H9 (cell line): ENCODE data around the gene FARSA. TPM values are rescaled to one million over a fixed set of nuclear protein-coding genes. Genes with fewer than 3 reads are reported as not detected.

Source experiments
- DNase-seq: peaks from one replicate; pipeline ENCODE4 v3.0.0-alpha.2; 2017
- H2AFZ ChIP-seq: one replicate; pipeline ENCODE4 v1.6.1; 2013; ENCODE audit warnings: mild to moderate bottlenecking, low read length, control low read depth, moderate library complexity
- H2AK5ac ChIP-seq: 2 replicates; pipeline ENCODE4 v1.6.1; 2013; ENCODE audit warnings: low read length, control low read depth, mixed read lengths; ENCODE audit not compliant: insufficient read length
- H2BK120ac ChIP-seq: one replicate; pipeline ENCODE4 v1.6.1; 2013; ENCODE audit warnings: low read depth, mild to moderate bottlenecking, low read length, control low read depth, inconsistent platforms; ENCODE audit not compliant: poor library complexity, severe bottlenecking
- H2BK12ac ChIP-seq: 2 replicates; pipeline ENCODE4 v1.6.1; 2013; ENCODE audit warnings: low read length, control low read depth, mixed read lengths, low read depth; ENCODE audit not compliant: insufficient read length
- H2BK15ac ChIP-seq: 2 replicates; pipeline ENCODE4 v1.6.1; 2013; ENCODE audit warnings: low read depth, low read length, control low read depth
- H2BK20ac ChIP-seq: one replicate; pipeline ENCODE4 v1.6.1; 2013; ENCODE audit warnings: low read depth, mild to moderate bottlenecking, low read length, control low read depth, inconsistent platforms; ENCODE audit not compliant: poor library complexity, severe bottlenecking
- H2BK5ac ChIP-seq: 2 replicates; pipeline ENCODE4 v1.6.1; 2013; ENCODE audit warnings: low read length, control low read depth, mixed read lengths; ENCODE audit not compliant: insufficient read length
- H3K14ac ChIP-seq: 2 replicates; pipeline ENCODE4 v1.6.1; 2013; ENCODE audit warnings: low read length, control low read depth; ENCODE audit not compliant: insufficient read depth
- H3K18ac ChIP-seq: 2 replicates; pipeline ENCODE4 v1.6.1; 2013; ENCODE audit warnings: low read depth, mild to moderate bottlenecking, mixed read lengths, low read length, control low read depth; ENCODE audit not compliant: insufficient read length
- H3K23ac ChIP-seq: 2 replicates; pipeline ENCODE4 v1.6.1; 2013; ENCODE audit warnings: low read length, control low read depth, mixed read lengths, low read depth; ENCODE audit not compliant: insufficient read length
- H3K23me2 ChIP-seq: 2 replicates; pipeline ENCODE4 v1.6.1; 2013; ENCODE audit warnings: low read depth, mild to moderate bottlenecking, mixed read lengths, low read length, control low read depth; ENCODE audit not compliant: insufficient read length, poor library complexity, severe bottlenecking
- H3K27ac ChIP-seq: 2 replicates; pipeline ENCODE4 v1.5.1; 2013; ENCODE audit warnings: low read length, control low read depth, mixed read lengths, low read depth; ENCODE audit not compliant: insufficient read length
- H3K27me3 ChIP-seq: 2 replicates; pipeline ENCODE4 v1.6.1; 2013; ENCODE audit warnings: low read length, control low read depth, inconsistent platforms; ENCODE audit not compliant: insufficient read depth
- H3K4ac ChIP-seq: 2 replicates; pipeline ENCODE4 v1.6.1; 2013; ENCODE audit warnings: low read depth, mild to moderate bottlenecking, control low read depth, inconsistent platforms, low read length, moderate library complexity
- H3K4me1 ChIP-seq: 2 replicates; pipeline ENCODE4 v1.6.1; 2013; ENCODE audit warnings: low read length, control low read depth, inconsistent platforms; ENCODE audit not compliant: insufficient read depth
- H3K4me2 ChIP-seq: 2 replicates; pipeline ENCODE4 v1.6.1; 2013; ENCODE audit warnings: low read length, control low read depth, mixed read lengths; ENCODE audit not compliant: insufficient read length, insufficient read depth
- H3K56ac ChIP-seq: 2 replicates; pipeline ENCODE4 v1.6.1; 2013; ENCODE audit warnings: low read depth, mild to moderate bottlenecking, mixed read lengths, low read length, control low read depth; ENCODE audit not compliant: insufficient read length
- H3K79me1 ChIP-seq: 2 replicates; pipeline ENCODE4 v1.6.1; 2013; ENCODE audit warnings: low read depth, mild to moderate bottlenecking, moderate library complexity, low read length, control low read depth, inconsistent platforms; ENCODE audit not compliant: insufficient read depth, poor library complexity, severe bottlenecking
- H3K79me2 ChIP-seq: 2 replicates; pipeline ENCODE4 v1.6.1; 2013; ENCODE audit warnings: low read length, control low read depth, inconsistent platforms; ENCODE audit not compliant: insufficient read depth
- H3K9ac ChIP-seq: 2 replicates; pipeline ENCODE4 v1.6.1; 2013; ENCODE audit warnings: low read length, control low read depth, mixed read lengths; ENCODE audit not compliant: insufficient read length; ENCODE audit errors: extremely low read depth
- H3K9me3 ChIP-seq: one replicate; pipeline ENCODE4 v1.6.1; 2013; ENCODE audit warnings: low read depth, low read length, inconsistent platforms; ENCODE audit not compliant: control insufficient read depth
- H3T11ph ChIP-seq: one replicate; pipeline ENCODE4 v1.6.1; 2013; ENCODE audit warnings: mild to moderate bottlenecking, low read length, control low read depth, inconsistent platforms
- H4K20me1 ChIP-seq: one replicate; pipeline ENCODE4 v1.6.1; 2013; ENCODE audit not compliant: control insufficient read depth, insufficient read length, insufficient read depth
- H4K5ac ChIP-seq: 2 replicates; pipeline ENCODE4 v1.6.1; 2013; ENCODE audit warnings: low read depth, mild to moderate bottlenecking, mixed read lengths, low read length, control low read depth; ENCODE audit not compliant: insufficient read length
- H4K8ac ChIP-seq: replicated peaks from 2 replicates; pipeline ENCODE4 v1.6.1; 2013; ENCODE audit warnings: low read length, control low read depth, mixed read lengths, low read depth; ENCODE audit not compliant: insufficient read length
- H4K91ac ChIP-seq: 2 replicates; pipeline ENCODE4 v1.6.1; 2013; ENCODE audit warnings: low read depth, mild to moderate bottlenecking, moderate library complexity, mixed read lengths, low read length, control low read depth; ENCODE audit not compliant: insufficient read length
- H3K27ac Mint-ChIP-seq, 3 experiments: 2 replicates in 2 of 3; 3 replicates in 1 of 3; pipeline ENCODE4 v1.8.0; 2020 to 2021; ENCODE audit warnings: mixed read lengths in 3 of 3, mild to moderate bottlenecking in 1 of 3, moderate library complexity in 1 of 3
- H3K27me3 Mint-ChIP-seq: 2 replicates; pipeline ENCODE4 v1.8.0; 2021; ENCODE audit warnings: low read depth, mild to moderate bottlenecking, moderate library complexity, mixed read lengths
- H3K36me3 Mint-ChIP-seq, 3 experiments: 2 replicates in 2 of 3; 3 replicates in 1 of 3; pipeline ENCODE4 v1.8.0; 2020 to 2021; ENCODE audit warnings: low read depth in 3 of 3, mixed read lengths in 3 of 3; ENCODE audit not compliant: insufficient read depth in 1 of 3
- H3K4me1 Mint-ChIP-seq, 2 experiments: 2 replicates each; pipeline ENCODE4 v1.8.0; 2020; ENCODE audit warnings: mixed read lengths in 2 of 2
- H3K4me3 Mint-ChIP-seq, 2 experiments: 2 replicates in 1 of 2; 3 replicates in 1 of 2; pipeline ENCODE4 v1.8.0; 2020 to 2021; ENCODE audit warnings: mild to moderate bottlenecking in 2 of 2, mixed read lengths in 2 of 2, moderate library complexity in 1 of 2
- H3K9me3 Mint-ChIP-seq, 2 experiments: 2 replicates in 1 of 2; 3 replicates in 1 of 2; pipeline ENCODE4 v1.8.0; 2020; ENCODE audit warnings: mild to moderate bottlenecking in 2 of 2, mixed read lengths in 2 of 2, moderate library complexity in 1 of 2
- WGBS: extraction: QIAGEN DNeasy Blood & Tissue Kit; methylation state at CpG from one replicate; pipeline ENCODE4 v1.1.7; 2013; ENCODE audit warnings: missing lambda C conversion rate, low lambda C conversion rate, mixed read lengths; ENCODE audit not compliant: insufficient read length; ENCODE audit errors: extremely low coverage; 5-methylcytosine and 5-hydroxymethylcytosine counted together
- total RNA-seq: library from RNA; stranded (reverse); gene quantifications from 2 replicates; pipeline ENCODE4 v1.2.1, GENCODE V29; 2021
- TF ChIP-seq, protein P1 (sequence below): fragments of 200-600 bp; sonication (generic); conservative IDR thresholded peaks from 3 replicates; pipeline ENCODE4 v1.8.0; 2021; ENCODE audit warnings: antibody characterized with exemption, mild to moderate bottlenecking

The FARSA gene
- total RNA-seq, 1 experiment from 2014 or later = 110 TPM

- Histone ChIP-seq H2BK12ac (no peak overlapping the region), H3K27ac (no peak overlapping the region), H4K8ac (no peak overlapping the region), H4K5ac (no peak overlapping the region), H3K4me2 (no peak overlapping the region), H3K4me1 (no peaks in the 10 kb centered on the region; the same call in 1 of the 2 replicates), H4K20me1 (no peaks in the 10 kb centered on the region), H3K23me2 (peaks cover 7% of the 10 kb centered on the region), H3K56ac (no peak overlapping the region), H3K27me3 (no peaks in the 10 kb centered on the region), H3K9me3 (no peaks in the 10 kb centered on the region), H3K23ac (no peak overlapping the region), H4K91ac (no peak overlapping the region), H2BK20ac (no peak overlapping the region), H2BK120ac (no peak overlapping the region), H2AFZ (no peak overlapping the region), H2BK5ac (no peak overlapping the region), H3K79me2 (peaks cover 6% of the 10 kb centered on the region; the same call in 1 of the 2 replicates), H3K4ac (no peak overlapping the region), H2BK15ac (no peak overlapping the region), H3K18ac (no peak overlapping the region), H3K79me1 (peaks cover 6% of the 10 kb centered on the region), H3K14ac (no peak overlapping the region), H2AK5ac (no peak overlapping the region), H3K9ac (no peak overlapping the region), H3T11ph (no peak overlapping the region)
- TF ChIP-seq, protein P1, sequence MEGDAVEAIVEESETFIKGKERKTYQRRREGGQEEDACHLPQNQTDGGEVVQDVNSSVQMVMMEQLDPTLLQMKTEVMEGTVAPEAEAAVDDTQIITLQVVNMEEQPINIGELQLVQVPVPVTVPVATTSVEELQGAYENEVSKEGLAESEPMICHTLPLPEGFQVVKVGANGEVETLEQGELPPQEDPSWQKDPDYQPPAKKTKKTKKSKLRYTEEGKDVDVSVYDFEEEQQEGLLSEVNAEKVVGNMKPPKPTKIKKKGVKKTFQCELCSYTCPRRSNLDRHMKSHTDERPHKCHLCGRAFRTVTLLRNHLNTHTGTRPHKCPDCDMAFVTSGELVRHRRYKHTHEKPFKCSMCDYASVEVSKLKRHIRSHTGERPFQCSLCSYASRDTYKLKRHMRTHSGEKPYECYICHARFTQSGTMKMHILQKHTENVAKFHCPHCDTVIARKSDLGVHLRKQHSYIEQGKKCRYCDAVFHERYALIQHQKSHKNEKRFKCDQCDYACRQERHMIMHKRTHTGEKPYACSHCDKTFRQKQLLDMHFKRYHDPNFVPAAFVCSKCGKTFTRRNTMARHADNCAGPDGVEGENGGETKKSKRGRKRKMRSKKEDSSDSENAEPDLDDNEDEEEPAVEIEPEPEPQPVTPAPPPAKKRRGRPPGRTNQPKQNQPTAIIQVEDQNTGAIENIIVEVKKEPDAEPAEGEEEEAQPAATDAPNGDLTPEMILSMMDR = no peak
- H3K36me3 Mint-ChIP-seq = peaks cover 49 to 70% (median 61%) of the 10 kb centered on the region in 3 experiments
- H3K4me1 Mint-ChIP-seq = peaks cover 19 to 41% of the 10 kb centered on the region in 2 experiments
- no peaks in the 10 kb centered on the region; the same call in 1 of the 2 replicates for H3K27me3 Mint-ChIP-seq
- H3K27ac Mint-ChIP-seq = peak overlapping the region in 1 of 3 experiments; percentile 78; a peak in 1 of 7 replicates
- WGBS = no CpG with 5 or more reads among the region's 2 CpGs
- H3K9me3 Mint-ChIP-seq = peaks cover 0 to 3% of the 10 kb centered on the region in 2 experiments; a peak in 1 of 5 replicates
- H3K4me3 Mint-ChIP-seq = peak overlapping the region; percentile 45 to 99; a peak in 4 of 5 replicates
- DNase-seq = no peak
These were observed 7.4 kb upstream of the FARSA start for GRCh38 chr19:12940897-12941296.
